ENCODE data around the gene SMC4.

The SMC4 gene

DNA sequence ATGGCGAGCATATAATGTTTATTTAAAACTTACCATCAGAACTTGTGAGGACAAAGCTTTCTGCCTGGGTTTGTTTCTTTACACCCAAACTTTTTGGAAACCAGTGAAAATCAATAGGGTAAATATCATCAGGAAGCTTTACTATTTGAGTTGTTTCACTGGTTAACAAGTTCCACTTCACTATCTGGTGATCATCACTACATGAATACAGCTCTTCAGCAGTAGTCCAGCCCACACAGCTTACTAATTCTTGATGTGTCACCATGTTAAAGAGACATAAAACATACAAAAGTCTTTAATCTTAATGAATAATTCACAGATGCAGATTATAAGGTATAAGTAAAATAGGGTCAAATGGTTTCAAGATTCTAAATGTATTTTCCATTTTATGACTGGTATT, 18.0 kb upstream of the SMC4 start:
- no peak for ATAC-seq
- no peak for DNase-seq (ENCODE audit: low spot score in 2 of 2)
- Mint-ChIP-seq H3K9me3 (no peaks in the 10 kb centered on the region), H3K4me1 (no peaks in the 10 kb centered on the region), H3K27ac (no peak overlapping the region), H3K4me3 (no peak overlapping the region), H3K36me3 (peaks cover 10% of the 10 kb centered on the region)

- DNase-seq (ENCODE audit: low spot score in 2 of 2) (no peak), ATAC-seq (no peak)
- Mint-ChIP-seq H3K4me1 (peaks cover 8% of the 10 kb centered on the region), H3K4me3 (no peak overlapping the region), H3K36me3 (peaks cover 5% of the 10 kb centered on the region), H3K27ac (no peak overlapping the region), H3K9me3 (no peaks in the 10 kb centered on the region)
These were observed 14.7 kb upstream of the SMC4 start for GRCh38 chr3:160384639-160385318.

DNA sequence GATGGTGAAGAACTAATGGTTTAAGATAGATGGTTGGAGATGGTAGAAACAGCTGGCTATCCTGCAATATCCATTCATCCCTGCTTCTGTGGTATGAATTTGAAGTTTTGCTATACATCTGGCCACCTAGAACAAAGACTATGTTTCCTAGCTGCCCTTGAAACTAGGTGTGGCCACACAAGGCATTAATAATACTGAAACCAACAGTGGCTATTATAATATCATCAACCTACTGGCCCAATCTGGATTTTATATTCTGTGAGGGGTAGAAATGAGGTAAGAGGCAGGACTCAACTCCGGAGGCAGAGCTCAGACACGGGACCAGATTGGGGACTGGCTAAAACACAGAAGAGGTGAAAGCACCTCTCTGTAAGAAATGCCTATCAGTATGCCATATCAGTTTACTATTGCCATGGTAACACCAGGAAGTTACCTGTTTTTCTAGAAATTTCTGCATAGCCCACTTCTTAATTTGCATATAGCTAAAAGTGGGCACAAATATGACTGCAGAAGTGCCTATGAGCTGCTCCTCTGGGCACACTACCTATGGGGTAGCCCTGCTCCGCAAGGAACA, 8.8 kb upstream of the SMC4 start:
- H3K4me3 Mint-ChIP-seq, result no peak overlapping the region
- no peak overlapping the region for H3K27ac Mint-ChIP-seq
- ATAC-seq (no peak), DNase-seq (ENCODE audit: low spot score in 2 of 2) (no peak)
- H3K36me3 Mint-ChIP-seq, result no peaks in the 10 kb centered on the region
- H3K4me1 Mint-ChIP-seq, result peaks cover 8% of the 10 kb centered on the region
- no peaks in the 10 kb centered on the region for H3K9me3 Mint-ChIP-seq

DNA sequence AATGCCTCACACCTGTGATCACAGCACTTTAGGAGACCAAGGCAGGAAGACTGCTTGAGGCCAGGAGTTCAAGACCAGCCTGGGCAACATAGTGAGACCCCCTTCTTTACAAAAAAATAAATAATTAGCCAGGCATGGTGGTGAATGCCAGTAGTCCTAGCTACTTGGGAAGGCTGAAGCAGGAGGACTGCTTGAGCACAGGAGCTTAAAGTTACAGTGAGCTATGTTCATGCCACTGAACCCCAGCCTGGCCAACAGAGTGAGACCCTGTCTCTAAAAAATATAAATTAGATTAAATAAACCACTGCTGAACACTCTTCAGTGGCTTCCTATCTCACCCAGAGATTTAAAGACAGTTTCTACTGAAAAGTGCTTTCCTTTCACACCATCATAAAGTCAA, 6.7 kb upstream of the SMC4 start:
- H3K36me3 Mint-ChIP-seq, result no peaks in the 10 kb centered on the region
- peaks cover 7% of the 10 kb centered on the region for H3K4me1 Mint-ChIP-seq
- H3K9me3 Mint-ChIP-seq, result no peaks in the 10 kb centered on the region
- H3K4me3 Mint-ChIP-seq, result no peak overlapping the region
- no peak overlapping the region for H3K27ac Mint-ChIP-seq
- no peak for DNase-seq (ENCODE audit: low spot score in 2 of 2)
- no peak for ATAC-seq

- Mint-ChIP-seq H3K4me3 (no peak overlapping the region), H3K36me3 (no peaks in the 10 kb centered on the region), H3K4me1 (peaks cover 10% of the 10 kb centered on the region), H3K27ac (no peak overlapping the region), H3K9me3 (no peaks in the 10 kb centered on the region)
- ATAC-seq (no peak), DNase-seq (ENCODE audit: low spot score in 2 of 2) (no peak)
These were observed 6.0 kb upstream of the SMC4 start for GRCh38 chr3:160393346-160394008.

GRCh38 chr3:160394009-160394392, 5.4 kb upstream of the SMC4 start:
- H3K27ac Mint-ChIP-seq, result no peak overlapping the region

GRCh38 chr3:160395297-160395696, 4.2 kb upstream of the SMC4 start:
- no peak overlapping the region for H3K4me3 Mint-ChIP-seq
- H3K27ac Mint-ChIP-seq, result no peak overlapping the region
- no peaks in the 10 kb centered on the region for H3K9me3 Mint-ChIP-seq
- peaks cover 15% of the 10 kb centered on the region for H3K36me3 Mint-ChIP-seq
- DNase-seq (ENCODE audit: low spot score in 2 of 2) (no peak), ATAC-seq (no peak)
- H3K4me1 Mint-ChIP-seq, result peaks cover 22% of the 10 kb centered on the region

More at GRCh38 chr3:160394009-160394392, 5.4 kb upstream of the SMC4 start:
- Mint-ChIP-seq H3K4me3 (no peak overlapping the region), H3K4me1 (peaks cover 16% of the 10 kb centered on the region), H3K9me3 (no peaks in the 10 kb centered on the region), H3K36me3 (peaks cover 2% of the 10 kb centered on the region)
- DNase-seq (ENCODE audit: low spot score in 2 of 2) (no peak), ATAC-seq (no peak)

DNA sequence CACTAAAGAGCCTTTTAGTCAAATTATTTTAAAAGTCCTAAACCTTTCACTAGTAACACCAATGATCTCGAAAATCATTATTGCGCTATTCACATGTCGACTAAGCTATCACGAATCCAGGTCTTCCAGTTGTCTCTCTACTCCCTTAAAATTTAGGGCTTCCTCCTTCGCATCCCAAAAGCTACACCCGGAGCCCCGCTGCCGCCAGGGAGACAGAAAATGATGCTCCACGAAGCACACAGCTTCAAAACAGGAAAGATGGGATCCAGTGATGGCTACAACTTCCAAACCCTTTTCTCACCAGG, 678 bp upstream of the SMC4 start:
- ATAC-seq (peak; percentile 1), DNase-seq (ENCODE audit: low spot score in 2 of 2) (no peak)
- peak overlapping the region; percentile 96 for H3K4me3 Mint-ChIP-seq
- peaks cover 50% of the 10 kb centered on the region for H3K36me3 Mint-ChIP-seq
- peaks cover 42% of the 10 kb centered on the region for H3K4me1 Mint-ChIP-seq
- H3K27ac Mint-ChIP-seq, result peak overlapping the region; percentile 100
- no peaks in the 10 kb centered on the region for H3K9me3 Mint-ChIP-seq

DNA sequence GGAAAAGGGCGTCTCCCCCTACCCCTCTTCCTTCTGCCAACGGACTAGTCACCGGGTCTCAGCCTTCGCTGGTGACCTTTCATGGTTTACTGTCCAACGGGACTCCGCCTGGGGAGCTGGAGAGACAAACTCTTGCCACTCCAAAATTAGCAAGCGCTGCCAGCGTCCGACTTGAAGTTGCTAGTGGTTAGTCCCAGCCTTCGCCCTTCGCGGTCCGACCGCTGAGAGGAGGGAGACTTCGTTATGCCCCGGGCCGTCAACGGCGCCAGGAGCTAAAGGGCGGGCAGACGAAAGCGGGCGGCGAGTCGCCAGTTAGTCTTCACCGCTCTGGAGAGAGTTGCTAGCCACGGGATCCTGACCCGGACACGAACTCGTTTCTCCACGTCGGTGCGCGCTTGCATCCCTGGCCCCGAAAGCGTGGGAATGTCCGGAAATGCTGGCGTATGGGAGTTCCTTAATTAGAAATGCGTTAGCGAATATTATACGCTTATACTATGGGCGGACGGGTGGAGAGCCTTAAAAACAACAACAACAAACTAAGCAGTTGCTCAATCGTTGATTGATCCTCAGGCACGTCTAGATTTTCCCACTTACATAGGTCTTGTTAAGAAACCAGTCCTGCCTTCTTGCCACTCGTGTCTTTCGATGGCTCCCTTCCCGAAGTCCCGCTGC, 716 bp downstream of the SMC4 start:
- H3K36me3 Mint-ChIP-seq, result peaks cover 64% of the 10 kb centered on the region
- H3K4me1 Mint-ChIP-seq, result peaks cover 46% of the 10 kb centered on the region
- peak; percentile 37 for ATAC-seq
- peak in 1 of 2 donors; percentile 65 for DNase-seq (ENCODE audit: low spot score in 2 of 2)
- H3K4me3 Mint-ChIP-seq, result peak overlapping the region; percentile 96
- H3K9me3 Mint-ChIP-seq, result no peaks in the 10 kb centered on the region
- H3K27ac Mint-ChIP-seq, result peak overlapping the region; percentile 100

GRCh38 chr3:160400702-160401150, 1.3 kb downstream of the SMC4 start:
- Mint-ChIP-seq H3K27ac (peak overlapping the region; percentile 100), H3K4me1 (peaks cover 46% of the 10 kb centered on the region), H3K36me3 (peaks cover 70% of the 10 kb centered on the region), H3K9me3 (no peaks in the 10 kb centered on the region), H3K4me3 (peak overlapping the region; percentile 96)
- peak in 1 of 2 donors; percentile 15 for DNase-seq (ENCODE audit: low spot score in 2 of 2)
- ATAC-seq, result peak; percentile 24

DNA sequence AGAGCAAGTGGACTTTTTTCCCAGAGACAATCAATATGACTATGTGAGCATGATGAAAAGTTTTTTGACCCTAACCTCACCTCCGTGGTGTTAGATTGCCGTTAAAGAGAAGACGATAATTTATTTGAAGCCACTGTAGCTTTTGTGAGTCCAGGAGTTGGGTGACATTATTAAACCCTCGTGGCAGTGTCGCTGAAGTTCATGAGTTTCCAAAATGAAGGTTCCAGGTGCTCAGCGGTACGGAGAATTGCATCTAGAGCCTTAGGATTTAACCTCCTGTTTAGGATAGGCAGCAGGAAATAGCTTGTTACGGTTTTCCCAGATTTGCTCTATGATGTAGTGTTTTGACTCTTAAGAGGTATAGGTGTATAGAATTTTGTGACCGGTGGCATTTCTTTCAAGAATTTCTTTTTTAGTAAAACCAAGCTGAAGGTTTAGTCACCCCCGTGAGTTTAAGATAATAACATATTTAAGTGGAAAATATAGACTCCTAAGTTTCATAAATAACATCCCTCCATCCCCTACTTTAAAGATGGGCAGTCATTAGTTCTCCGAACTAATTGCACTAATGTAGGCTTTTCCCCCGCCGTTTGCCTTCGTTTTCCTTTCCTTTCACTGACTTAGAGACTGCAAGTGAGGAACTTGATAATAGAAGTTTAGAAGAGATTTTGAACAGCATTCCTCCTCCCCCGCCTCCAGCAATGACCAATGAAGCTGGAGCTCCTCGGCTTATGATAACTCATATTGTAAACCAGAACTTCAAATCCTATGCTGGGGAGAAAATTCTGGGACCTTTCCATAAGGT, 2.0 kb downstream of the SMC4 start:
- ATAC-seq (no peak), DNase-seq (ENCODE audit: low spot score in 2 of 2) (no peak)
- H3K36me3 Mint-ChIP-seq, result peaks cover 77% of the 10 kb centered on the region
- peak overlapping the region; percentile 83 for H3K27ac Mint-ChIP-seq
- H3K4me3 Mint-ChIP-seq, result peak overlapping the region; percentile 96
- H3K4me1 Mint-ChIP-seq, result peaks cover 46% of the 10 kb centered on the region
- no peaks in the 10 kb centered on the region for H3K9me3 Mint-ChIP-seq

DNA sequence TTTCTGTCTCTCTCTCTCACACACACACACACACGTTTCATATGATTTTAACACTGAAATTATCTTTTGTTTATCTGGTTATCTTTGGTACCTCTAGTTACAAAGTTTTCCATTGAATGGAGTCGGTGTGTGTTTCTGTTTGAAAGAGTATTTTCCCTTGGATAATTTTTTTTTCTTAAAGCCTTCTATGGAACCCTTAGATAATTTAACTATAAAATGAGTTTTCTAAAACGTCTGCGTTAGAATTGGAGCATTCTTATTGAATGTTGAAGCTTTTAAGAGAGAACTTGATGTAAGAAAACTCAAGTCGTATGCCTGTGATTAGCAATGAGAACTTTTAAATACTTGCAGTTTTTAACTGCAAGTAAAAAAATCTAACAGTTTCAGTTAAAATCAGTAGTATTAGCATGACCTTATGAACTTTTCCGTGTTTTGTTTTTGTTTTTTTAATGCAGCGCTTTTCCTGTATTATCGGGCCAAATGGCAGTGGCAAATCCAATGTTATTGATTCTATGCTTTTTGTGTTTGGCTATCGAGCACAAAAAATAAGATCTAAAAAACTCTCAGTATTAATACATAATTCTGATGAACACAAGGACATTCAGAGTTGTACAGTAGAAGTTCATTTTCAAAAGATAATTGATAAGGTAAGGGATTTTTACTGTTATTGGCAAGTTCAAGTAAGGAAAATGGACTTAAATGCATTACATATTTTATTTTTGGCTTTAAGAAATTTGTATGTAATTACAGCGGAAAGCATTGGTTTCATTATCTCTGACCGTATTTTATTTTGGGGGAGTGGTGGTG, 3.0 kb downstream of the SMC4 start:
- H3K36me3 Mint-ChIP-seq, result peaks cover 87% of the 10 kb centered on the region
- no peaks in the 10 kb centered on the region for H3K9me3 Mint-ChIP-seq
- ATAC-seq, result no peak
- H3K27ac Mint-ChIP-seq, result peak overlapping the region; percentile 52
- DNase-seq (ENCODE audit: low spot score in 2 of 2), result no peak
- H3K4me1 Mint-ChIP-seq, result peaks cover 41% of the 10 kb centered on the region
- H3K4me3 Mint-ChIP-seq, result peak overlapping the region; percentile 96

DNA sequence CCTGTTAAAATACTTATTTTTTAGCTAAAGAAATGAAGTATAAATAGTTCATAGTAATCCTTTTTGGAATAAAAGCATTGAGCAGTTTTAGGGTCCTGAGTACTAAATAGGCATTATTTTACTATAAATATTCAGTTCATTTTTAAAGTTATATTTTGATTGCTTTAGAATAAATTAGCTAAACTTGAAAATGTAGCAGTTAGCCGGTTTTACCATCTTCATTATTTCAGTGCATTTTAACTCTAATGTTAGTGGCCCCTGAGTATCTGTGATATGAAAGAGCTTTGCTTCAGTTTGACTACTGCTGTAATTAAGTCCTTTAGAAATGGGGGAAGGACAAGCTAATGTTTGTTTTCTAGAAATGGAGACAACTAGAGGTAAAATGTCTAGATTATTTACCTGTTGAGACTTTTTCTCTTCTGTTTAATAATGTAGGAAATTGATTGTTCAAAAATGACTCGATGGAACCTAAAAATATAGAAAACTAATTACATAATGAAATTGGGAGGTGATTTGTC, 3.6 kb downstream of the SMC4 start:
- peaks cover 92% of the 10 kb centered on the region for H3K36me3 Mint-ChIP-seq
- no peaks in the 10 kb centered on the region for H3K9me3 Mint-ChIP-seq
- H3K4me1 Mint-ChIP-seq, result peaks cover 40% of the 10 kb centered on the region
- no peak overlapping the region for H3K27ac Mint-ChIP-seq
- H3K4me3 Mint-ChIP-seq, result peak overlapping the region; percentile 96
- ATAC-seq, result no peak
- DNase-seq (ENCODE audit: low spot score in 2 of 2), result no peak

GRCh38 chr3:160403796-160404470, 4.5 kb downstream of the SMC4 start:
- no peaks in the 10 kb centered on the region for H3K9me3 Mint-ChIP-seq
- H3K27ac Mint-ChIP-seq, result no peak overlapping the region
- DNase-seq (ENCODE audit: low spot score in 2 of 2) (no peak), ATAC-seq (no peak)
- H3K4me1 Mint-ChIP-seq, result peaks cover 31% of the 10 kb centered on the region
- peaks cover 99% of the 10 kb centered on the region for H3K36me3 Mint-ChIP-seq
- H3K4me3 Mint-ChIP-seq, result peak overlapping the region; percentile 96

Measured in stimulated activated effector memory CD8-positive, alpha-beta T cell treated with anti-CD3 and anti-CD28 coated beads, Interleukin-12 subunit alpha, Interleukin-12 subunit beta, amount 100 ng/mL, for 72 hours (primary cell).